Activated T-helper 1 cell treated with anti-CD3 and anti-CD28 coated beads, Interleukin-12 subunit alpha, Interleukin-12 subunit beta, Interleukin-2, Interleukin-4 antibody, amounts not matched to agents 30 ng/mL and 10 ng/mL and 1 ng/mL, durations not matched to agents 14 hours and 24 hours and 36 hours (primary cell): ENCODE results near the gene CELF5. TPM values are rescaled to one million over a fixed set of nuclear protein-coding genes. Genes with fewer than 3 reads are reported as not detected.

Source experiments
- DNase-seq: peaks from one replicate; pipeline ENCODE4 v3.0.0; 2021; ENCODE audit warnings: low spot score
- H3K27ac Mint-ChIP-seq: one replicate; pipeline ENCODE4 v1.8.0; 2021; ENCODE audit warnings: mild to moderate bottlenecking, mixed read lengths
- H3K27me3 Mint-ChIP-seq: one replicate; pipeline ENCODE4 v1.8.0; 2022; ENCODE audit warnings: mild to moderate bottlenecking, moderate library complexity, mixed read lengths; ENCODE audit not compliant: insufficient read depth
- H3K36me3 Mint-ChIP-seq: one replicate; pipeline ENCODE4 v1.8.0; 2021; ENCODE audit warnings: low read depth, mixed read lengths
- H3K4me1 Mint-ChIP-seq: one replicate; pipeline ENCODE4 v1.8.0; 2021; ENCODE audit warnings: low read depth, mixed read lengths
- H3K4me3 Mint-ChIP-seq: one replicate; pipeline ENCODE4 v1.8.0; 2021; ENCODE audit warnings: mild to moderate bottlenecking, moderate library complexity, mixed read lengths
- H3K9me3 Mint-ChIP-seq: one replicate; pipeline ENCODE4 v1.8.0; 2021; ENCODE audit warnings: mixed read lengths
- intact Hi-C: fragments of 100-400 bp; cut with micrococcal nuclease; formaldehyde crosslinking; loops from one replicate; pipeline ENCODE4 v1.15.1; 2024
- total RNA-seq: library from RNA; stranded (reverse); gene quantifications from 2 replicates; pipeline ENCODE4 v1.2.3, GENCODE V29; 2022

Gene CELF5
- total RNA-seq, 1 donor from 2014 or later, result 0.08 TPM

DNA sequence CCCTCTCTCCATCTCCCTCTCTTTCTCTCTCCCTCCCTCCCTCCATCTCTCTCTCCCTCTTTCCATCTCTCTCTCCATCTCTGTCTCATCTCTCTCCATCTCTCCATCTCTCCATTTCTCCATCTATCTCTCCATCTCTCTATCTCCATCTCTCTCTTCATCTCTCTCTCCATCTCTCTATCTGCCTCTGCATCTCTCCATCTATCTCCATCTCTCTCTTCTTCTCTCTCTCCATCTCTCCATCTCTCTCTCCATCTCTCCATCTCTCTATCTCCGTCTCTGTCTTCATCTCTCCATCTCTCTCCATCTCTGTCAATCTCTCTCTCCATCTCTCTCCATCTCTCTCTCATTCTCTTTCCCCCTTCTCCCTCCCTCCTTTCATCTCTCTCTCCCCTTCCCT lies 85.8 kb downstream of the CELF5 start:
- intact Hi-C loops, result no loop called here
- no peaks in the 10 kb centered on the region for H3K4me1 Mint-ChIP-seq
- no peak overlapping the region for H3K27ac Mint-ChIP-seq
- H3K9me3 Mint-ChIP-seq, result no peaks in the 10 kb centered on the region
- no peak for DNase-seq
- H3K27me3 Mint-ChIP-seq, result peaks cover 6% of the 10 kb centered on the region
- no peaks in the 10 kb centered on the region for H3K36me3 Mint-ChIP-seq
- no peak overlapping the region for H3K4me3 Mint-ChIP-seq

GRCh38 chr19:3310711-3311110 lies 86.2 kb downstream of the CELF5 start:
- intact Hi-C loops, result no loop called here
- H3K4me3 Mint-ChIP-seq, result no peak overlapping the region
- H3K27me3 Mint-ChIP-seq, result peaks cover 6% of the 10 kb centered on the region
- H3K4me1 Mint-ChIP-seq, result no peaks in the 10 kb centered on the region
- no peaks in the 10 kb centered on the region for H3K9me3 Mint-ChIP-seq
- no peaks in the 10 kb centered on the region for H3K36me3 Mint-ChIP-seq
- no peak overlapping the region for H3K27ac Mint-ChIP-seq
- no peak for DNase-seq

DNA sequence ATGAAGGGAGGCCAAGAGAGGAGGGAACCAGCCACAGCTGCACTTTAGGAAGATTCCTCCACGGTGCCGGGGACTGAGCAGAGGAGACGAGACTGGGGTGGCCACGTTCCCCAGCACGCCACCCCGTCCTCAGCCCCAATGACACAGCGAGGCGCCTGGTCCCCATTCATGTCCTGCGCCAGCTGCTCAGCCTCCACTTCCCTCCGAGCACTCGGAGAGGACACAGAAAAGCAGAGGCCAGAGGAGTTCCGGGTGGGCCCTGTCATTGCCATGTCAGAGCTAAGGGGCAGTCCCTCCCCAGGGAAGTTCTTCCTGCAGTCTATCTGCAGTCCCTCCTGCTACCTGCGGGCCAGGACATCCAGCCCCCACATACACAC lies 88.7 kb downstream of the CELF5 start:
- no peaks in the 10 kb centered on the region for H3K9me3 Mint-ChIP-seq
- no peak for DNase-seq
- no peak overlapping the region for H3K27ac Mint-ChIP-seq
- H3K36me3 Mint-ChIP-seq, result no peaks in the 10 kb centered on the region
- no peak overlapping the region for H3K4me3 Mint-ChIP-seq
- H3K4me1 Mint-ChIP-seq, result no peaks in the 10 kb centered on the region
- H3K27me3 Mint-ChIP-seq, result peaks cover 9% of the 10 kb centered on the region
- intact Hi-C loops, result no loop called here

GRCh38 chr19:3314962-3315675 lies 90.7 kb downstream of the CELF5 start:
- H3K27ac Mint-ChIP-seq, result no peak overlapping the region
- H3K4me3 Mint-ChIP-seq, result no peak overlapping the region
- H3K9me3 Mint-ChIP-seq, result no peaks in the 10 kb centered on the region
- no peaks in the 10 kb centered on the region for H3K4me1 Mint-ChIP-seq
- intact Hi-C loops, result no loop called here
- peaks cover 8% of the 10 kb centered on the region for H3K27me3 Mint-ChIP-seq
- H3K36me3 Mint-ChIP-seq, result no peaks in the 10 kb centered on the region
- no peak for DNase-seq

- Mint-ChIP-seq H3K36me3 (no peaks in the 10 kb centered on the region), H3K4me3 (no peak overlapping the region), H3K4me1 (no peaks in the 10 kb centered on the region), H3K27me3 (peaks cover 5% of the 10 kb centered on the region), H3K9me3 (no peaks in the 10 kb centered on the region), H3K27ac (no peak overlapping the region)
- DNase-seq, result no peak
- intact Hi-C loops, result no loop called here
These were observed 91.2 kb downstream of the CELF5 start for GRCh38 chr19:3315676-3315973.

GRCh38 chr19:3316132-3316648 lies 91.7 kb downstream of the CELF5 start:
- Mint-ChIP-seq H3K9me3 (no peaks in the 10 kb centered on the region), H3K36me3 (no peaks in the 10 kb centered on the region), H3K27me3 (peaks cover 5% of the 10 kb centered on the region), H3K4me3 (no peak overlapping the region), H3K27ac (no peak overlapping the region), H3K4me1 (no peaks in the 10 kb centered on the region)
- intact Hi-C loops, result no loop called here
- no peak for DNase-seq

DNA sequence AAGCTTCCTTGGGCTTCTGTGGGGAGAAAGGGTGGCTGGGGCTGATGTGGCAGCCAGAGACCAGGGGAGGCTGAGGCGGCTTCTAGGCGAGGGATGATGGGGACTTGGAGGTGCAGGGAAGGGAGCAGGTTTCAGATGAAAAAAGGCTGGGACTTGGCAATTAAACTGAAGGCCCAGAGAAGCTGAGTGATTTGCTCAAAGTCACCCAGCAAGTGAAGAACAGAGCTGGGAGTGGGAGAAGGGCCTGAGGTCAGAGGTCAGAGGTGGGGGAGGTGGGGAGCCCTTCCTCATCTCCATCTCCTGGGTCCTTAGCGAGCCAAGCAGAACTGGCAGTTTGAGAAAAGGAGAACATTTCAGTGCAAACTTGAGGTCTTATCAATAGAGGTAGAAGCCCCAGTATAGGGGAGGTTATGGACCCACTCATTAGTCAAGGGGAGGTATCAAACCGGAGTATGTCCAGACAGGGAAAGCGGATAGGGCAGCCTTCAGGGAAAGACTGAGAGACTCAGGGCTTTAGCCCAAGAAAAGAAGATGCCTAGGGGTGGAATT lies 92.3 kb downstream of the CELF5 start:
- H3K4me1 Mint-ChIP-seq, result no peaks in the 10 kb centered on the region
- DNase-seq, result no peak
- H3K9me3 Mint-ChIP-seq, result no peaks in the 10 kb centered on the region
- H3K4me3 Mint-ChIP-seq, result no peak overlapping the region
- intact Hi-C loops, result no loop called here
- no peak overlapping the region for H3K27ac Mint-ChIP-seq
- H3K36me3 Mint-ChIP-seq, result no peaks in the 10 kb centered on the region
- peaks cover 3% of the 10 kb centered on the region for H3K27me3 Mint-ChIP-seq

GRCh38 chr19:3319643-3320353 lies 95.3 kb downstream of the CELF5 start:
- peaks cover 3% of the 10 kb centered on the region for H3K27me3 Mint-ChIP-seq
- no peaks in the 10 kb centered on the region for H3K4me1 Mint-ChIP-seq
- intact Hi-C loops, result loop anchor here (10.0 kb wide), 1 partner anchor 385 kb away; the partner anchor contains the start of genes PIP5K1C and TJP3
- no peaks in the 10 kb centered on the region for H3K36me3 Mint-ChIP-seq
- no peak for DNase-seq
- no peak overlapping the region for H3K4me3 Mint-ChIP-seq
- H3K27ac Mint-ChIP-seq, result no peak overlapping the region
- H3K9me3 Mint-ChIP-seq, result no peaks in the 10 kb centered on the region

DNA sequence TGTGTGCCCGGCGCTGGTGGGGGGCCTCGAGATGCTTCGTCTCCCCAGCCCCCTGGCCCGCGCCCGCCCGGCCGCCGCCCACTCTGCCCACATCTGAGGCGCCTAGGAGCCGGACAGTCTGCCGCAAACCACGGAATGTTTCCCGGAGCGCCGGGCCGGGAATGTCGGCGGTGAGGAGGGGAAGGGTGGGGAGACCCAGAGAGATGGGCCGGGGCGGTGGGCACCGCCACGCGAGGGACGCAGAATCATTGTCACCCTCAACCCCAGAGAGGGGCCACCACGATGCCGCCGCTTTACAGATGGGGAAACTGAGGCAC lies 95.9 kb downstream of the CELF5 start:
- Mint-ChIP-seq H3K9me3 (no peaks in the 10 kb centered on the region), H3K4me3 (no peak overlapping the region), H3K27ac (no peak overlapping the region), H3K36me3 (no peaks in the 10 kb centered on the region), H3K4me1 (no peaks in the 10 kb centered on the region), H3K27me3 (peaks cover 3% of the 10 kb centered on the region)
- no peak for DNase-seq
- intact Hi-C loops, result loop anchor here (10.0 kb wide), 1 partner anchor 384 kb away; the partner anchor contains the start of genes PIP5K1C and TJP3

- Mint-ChIP-seq H3K9me3 (no peaks in the 10 kb centered on the region), H3K27me3 (peaks cover 5% of the 10 kb centered on the region), H3K4me1 (no peaks in the 10 kb centered on the region), H3K27ac (no peak overlapping the region), H3K4me3 (no peak overlapping the region), H3K36me3 (no peaks in the 10 kb centered on the region)
- DNase-seq, result no peak
- intact Hi-C loops, result loop anchor here (10.0 kb wide), 1 partner anchor 384 kb away; the partner anchor contains the start of genes PIP5K1C and TJP3
These were observed 96.4 kb downstream of the CELF5 start for GRCh38 chr19:3320853-3321252.

- Mint-ChIP-seq H3K4me1 (no peaks in the 10 kb centered on the region), H3K27ac (no peak overlapping the region), H3K36me3 (no peaks in the 10 kb centered on the region), H3K4me3 (no peak overlapping the region), H3K27me3 (peaks cover 2% of the 10 kb centered on the region), H3K9me3 (no peaks in the 10 kb centered on the region)
- intact Hi-C loops, result loop anchor here (10.0 kb wide), 1 partner anchor 383 kb away; the partner anchor contains the start of genes PIP5K1C and TJP3
- no peak for DNase-seq
These were observed 97.2 kb downstream of the CELF5 start for GRCh38 chr19:3321696-3322095.

- H3K27ac Mint-ChIP-seq, result no peak overlapping the region
These were observed 97.9 kb downstream of the CELF5 start for GRCh38 chr19:3322199-3322978.

More at GRCh38 chr19:3322199-3322978, 97.9 kb downstream of the CELF5 start:
- peaks cover 6% of the 10 kb centered on the region for H3K27me3 Mint-ChIP-seq
- no peaks in the 10 kb centered on the region for H3K4me1 Mint-ChIP-seq
- no peaks in the 10 kb centered on the region for H3K9me3 Mint-ChIP-seq
- no peaks in the 10 kb centered on the region for H3K36me3 Mint-ChIP-seq
- no peak for DNase-seq
- H3K4me3 Mint-ChIP-seq, result no peak overlapping the region
- intact Hi-C loops, result loop anchor here (10.0 kb wide), 1 partner anchor 382 kb away; the partner anchor contains the start of genes PIP5K1C and TJP3
